OCI-M1 (cell line): Measurements from ENCODE around the gene ASB7.

Experiments used
- DNase-seq: peaks from one replicate; lab custom pipeline; 2025; lab: John Stamatoyannopoulos, UW

ASB7 gene

GRCh38 chr15:100597862-100598261 is 4.5 kb upstream of the ASB7 start:
- DNase-seq = peak; percentile 21

- DNase-seq = no peak
Measured at GRCh38 chr15:100598655-100599054, 3.7 kb upstream of the ASB7 start.

- DNase-seq = peak; percentile 74
Measured at GRCh38 chr15:100601163-100601562, 1.2 kb upstream of the ASB7 start.

GRCh38 chr15:100601617-100602063 is 749 bp upstream of the ASB7 start:
- no peak for DNase-seq

- peak; percentile 65 for DNase-seq
Measured at GRCh38 chr15:100602823-100603393, 519 bp downstream of the ASB7 start.

DNA sequence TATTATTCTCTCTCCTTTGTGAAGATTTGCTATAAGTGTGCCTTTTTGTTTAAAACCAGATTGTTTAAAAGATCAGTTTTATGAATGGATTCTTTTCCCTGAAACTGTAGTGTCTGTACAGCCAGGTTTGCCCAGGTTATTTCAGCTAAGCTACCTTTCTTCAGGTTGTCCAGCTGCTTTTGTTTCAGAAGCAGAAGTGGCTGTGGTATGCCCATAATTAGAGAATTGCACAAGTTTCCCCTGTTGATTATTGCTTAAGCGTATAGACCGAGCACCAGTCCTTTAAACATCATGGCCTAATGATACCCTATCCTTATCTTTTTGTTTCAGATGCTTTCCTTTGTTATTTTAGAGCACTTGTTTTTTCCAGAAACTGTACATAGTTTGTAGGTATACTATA is 10.2 kb downstream of the ASB7 start:
- DNase-seq = no peak

- no peak for DNase-seq
Measured at GRCh38 chr15:100613208-100613607, 10.8 kb downstream of the ASB7 start.

DNA sequence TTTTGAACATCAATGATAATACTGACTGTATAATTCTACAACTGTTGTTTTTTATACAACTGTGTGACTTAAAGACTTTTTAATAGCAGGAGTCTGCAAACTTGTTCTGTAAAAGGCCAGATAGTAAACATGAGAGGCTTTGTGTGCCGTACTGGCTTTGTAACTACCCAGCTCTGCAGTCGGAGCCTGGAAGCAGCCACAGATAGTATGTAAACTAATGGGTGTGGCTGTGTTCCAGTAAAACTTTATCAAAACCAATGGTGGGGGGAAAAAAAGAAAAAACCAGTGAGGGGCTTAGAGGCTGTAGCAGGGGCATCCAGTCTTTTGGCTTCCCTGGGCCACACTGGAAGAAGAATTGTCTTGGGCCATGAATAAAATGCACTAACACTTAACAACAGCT is 11.9 kb downstream of the ASB7 start:
- DNase-seq = no peak

GRCh38 chr15:100614918-100615317 is 12.5 kb downstream of the ASB7 start:
- DNase-seq = no peak

- DNase-seq = no peak
Measured at GRCh38 chr15:100615801-100616200, 13.4 kb downstream of the ASB7 start.

- no peak for DNase-seq
Measured at GRCh38 chr15:100616700-100617099, 14.3 kb downstream of the ASB7 start.

- no peak for DNase-seq
Measured at GRCh38 chr15:100623301-100623700, 20.9 kb downstream of the ASB7 start.

- peak; percentile 77 for DNase-seq
Measured at GRCh38 chr15:100627789-100628395, 25.5 kb downstream of the ASB7 start.

GRCh38 chr15:100628746-100629145 is 26.4 kb downstream of the ASB7 start:
- no peak for DNase-seq

DNA sequence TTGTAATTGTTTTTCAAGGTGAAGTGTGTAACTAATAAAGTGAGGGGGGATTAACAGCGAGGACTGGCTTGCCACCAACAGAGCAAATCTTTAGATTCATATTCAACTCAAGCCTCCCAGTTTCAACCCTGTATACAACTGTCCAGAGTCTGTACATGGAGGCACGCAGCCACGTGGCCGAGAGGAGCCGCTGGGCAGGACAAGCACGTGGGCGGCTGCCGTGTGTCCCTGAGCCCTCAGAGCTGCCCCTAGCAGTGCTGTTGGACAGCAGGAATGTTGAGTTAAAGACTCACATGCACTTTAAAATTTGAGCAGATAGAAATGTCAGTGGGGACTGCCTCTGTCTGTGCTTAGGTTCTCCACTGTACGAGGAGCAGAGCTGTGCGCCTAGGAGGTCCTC is 29.4 kb downstream of the ASB7 start:
- no peak for DNase-seq

GRCh38 chr15:100633763-100634075 is 31.3 kb downstream of the ASB7 start:
- DNase-seq = no peak

DNA sequence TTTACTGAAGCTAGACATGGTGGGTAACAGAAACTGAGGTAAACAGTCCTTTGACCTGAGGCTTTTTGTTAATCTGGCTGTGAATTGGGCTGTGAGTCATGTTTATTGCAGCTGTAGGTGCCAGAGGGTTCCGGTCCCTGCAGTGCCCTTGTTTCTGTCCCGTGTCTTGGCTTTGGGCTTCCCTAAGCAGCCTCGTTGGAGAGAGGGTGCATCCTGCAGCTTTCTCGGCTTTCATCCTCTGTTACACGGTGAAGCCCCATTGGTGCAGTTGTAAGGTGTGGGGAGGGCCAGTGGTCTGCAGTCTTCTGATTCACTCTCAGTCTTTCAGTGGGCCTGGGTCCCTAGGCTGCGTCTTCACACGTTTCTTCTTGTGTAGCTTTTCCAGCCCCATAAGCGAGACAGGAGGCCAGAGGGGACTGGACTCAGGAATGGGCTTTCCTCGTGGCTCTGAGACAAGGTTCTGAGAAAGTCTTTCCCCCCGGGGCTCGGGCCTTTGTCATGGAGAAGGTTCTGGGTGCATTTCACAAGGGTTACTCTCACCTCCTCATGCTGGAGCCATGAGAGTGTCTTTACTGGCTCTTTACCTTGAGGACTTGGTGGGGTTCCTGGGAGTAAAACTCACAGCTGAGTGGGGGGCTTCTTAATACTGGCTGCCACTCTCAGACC is 33.1 kb downstream of the ASB7 start:
- no peak for DNase-seq

DNA sequence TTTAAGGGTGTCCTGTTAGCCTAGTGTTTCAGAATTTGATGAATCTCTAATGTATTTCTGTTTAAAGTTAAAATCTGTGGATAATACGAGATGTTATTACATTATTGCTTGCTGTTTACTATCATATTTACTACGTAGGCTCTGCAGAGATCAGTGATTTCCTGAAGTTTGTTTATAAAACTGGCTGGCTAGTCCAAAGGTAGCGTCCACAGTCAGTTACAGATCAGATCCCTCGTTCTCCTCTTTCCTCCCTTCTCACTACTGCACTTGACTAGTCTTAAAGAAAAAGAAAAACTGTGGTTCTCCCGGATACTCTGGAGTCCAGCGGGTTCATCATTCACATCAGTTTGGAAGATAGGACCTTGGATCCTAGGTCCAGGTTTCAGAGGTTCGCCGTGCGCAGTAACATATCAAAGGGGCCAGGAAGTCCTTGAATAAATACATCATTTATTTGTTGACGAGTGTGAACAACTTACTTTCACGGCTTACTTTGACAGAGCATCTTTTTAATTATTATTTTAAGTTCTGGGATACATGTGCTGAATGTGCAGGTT is 35.9 kb downstream of the ASB7 start:
- DNase-seq = no peak

DNA sequence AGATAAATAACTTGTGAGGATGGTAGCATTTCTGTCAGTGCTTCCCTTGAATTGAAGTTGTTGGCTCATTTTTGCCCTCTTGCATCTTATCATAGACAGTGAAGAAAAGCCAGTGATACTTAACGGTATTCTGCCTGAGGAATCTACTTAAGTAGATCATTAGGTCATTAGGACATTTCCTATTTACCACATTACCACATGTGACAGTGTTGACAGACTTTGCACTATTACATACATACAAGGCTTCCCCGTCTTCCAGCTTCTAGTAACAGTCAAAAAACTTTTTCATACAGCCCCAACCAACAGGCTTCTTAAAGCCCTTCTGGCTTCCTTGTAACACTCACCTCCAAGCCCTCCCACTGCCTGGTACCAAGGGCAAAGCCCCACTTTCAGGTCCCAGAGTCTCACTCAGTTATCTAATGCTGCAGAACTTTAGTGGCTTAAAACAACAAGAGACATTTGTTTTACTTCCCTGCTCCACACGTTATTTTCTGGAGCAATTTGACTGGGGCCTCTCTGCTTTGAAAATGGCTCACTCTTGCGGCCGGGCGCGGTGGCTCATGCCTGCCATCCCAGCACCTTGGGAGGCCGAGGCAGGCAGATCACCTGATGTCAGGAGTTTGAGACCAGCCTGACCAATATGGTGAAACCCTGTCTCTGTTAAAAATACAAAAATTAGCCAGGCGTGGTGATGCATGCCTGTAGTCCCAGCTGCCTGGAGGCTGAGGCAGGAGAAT is 40.0 kb downstream of the ASB7 start:
- DNase-seq = no peak

DNA sequence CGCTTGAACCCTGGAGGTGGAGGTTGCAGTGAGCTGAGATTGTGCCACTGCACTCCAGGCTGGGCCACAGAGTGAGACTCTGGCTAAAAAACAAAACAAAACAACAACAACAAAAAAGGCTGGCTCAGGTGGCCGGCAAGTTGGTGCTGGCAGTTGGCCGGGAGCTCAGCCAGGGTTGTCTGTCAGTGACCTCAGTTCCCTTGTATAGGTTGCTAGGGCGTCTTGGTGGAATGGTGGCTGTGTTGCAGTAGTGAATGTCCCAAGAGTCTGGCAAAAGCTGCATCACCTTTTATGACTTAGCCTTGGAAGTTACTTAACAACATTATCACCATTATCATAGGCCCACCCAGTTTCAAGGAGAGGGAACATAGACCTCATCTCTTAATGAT is 40.6 kb downstream of the ASB7 start:
- DNase-seq = no peak

DNA sequence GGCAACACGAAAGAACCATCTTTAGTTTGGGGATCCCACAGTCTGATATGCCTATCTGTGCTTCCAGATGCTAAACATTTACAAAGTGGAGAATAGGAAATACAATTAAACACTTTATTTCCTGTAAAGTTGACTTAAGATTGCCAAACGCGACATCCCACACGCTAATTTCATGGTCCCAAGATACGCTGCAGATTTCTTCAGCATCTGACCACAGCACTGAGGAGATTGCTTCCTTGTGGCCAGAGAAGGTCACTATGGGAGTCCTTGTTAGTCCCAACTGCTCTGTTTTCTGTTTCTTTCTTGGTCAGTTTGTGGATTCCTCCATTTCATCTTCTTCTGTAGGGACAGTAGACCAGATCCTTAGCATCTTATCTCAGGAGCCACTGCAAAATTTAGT is 43.3 kb downstream of the ASB7 start:
- no peak for DNase-seq

GRCh38 chr15:100648951-100649350 is 46.6 kb downstream of the ASB7 start:
- no peak for DNase-seq

GRCh38 chr15:100650685-100651084 is 48.3 kb downstream of the ASB7 start:
- no peak for DNase-seq
